Pulmonary artery endothelial cell (primary cell): ENCODE measurements around the gene KCTD14. TPM values are rescaled to one million over a fixed set of nuclear protein-coding genes. Genes with fewer than 3 reads are reported as not detected.
"Not testable (repeated sequence)": the region's sequence is repeated elsewhere in the genome, so short reads cannot be mapped to it uniquely, and the experiment has no call there.

Source experiments
- DNase-seq: peaks from one replicate; pipeline ENCODE4 v3.0.0-alpha.2; 2011; ENCODE audit warnings: low read depth, low spot score
- total RNA-seq: library from RNA; depleted of rRNA; stranded (reverse); fragments of >200 nt; gene quantifications from 2 replicates; pipeline ENCODE4 v1.2.3, GENCODE V29; 2014

The KCTD14 gene
- total RNA-seq, 1 donor from 2014 or later, result 0.20 TPM

- no peak for DNase-seq
Measured at GRCh38 chr11:78023426-78023825, 350 bp upstream of the KCTD14 start.

- no peak for DNase-seq
Measured at GRCh38 chr11:78021611-78022010, 1.5 kb downstream of the KCTD14 start.

- DNase-seq, result no peak
Measured at GRCh38 chr11:78020246-78020645, 2.8 kb downstream of the KCTD14 start.

- no peak for DNase-seq
Measured at GRCh38 chr11:78019808-78020207, 3.3 kb downstream of the KCTD14 start.

GRCh38 chr11:78015878-78016277 lies 7.2 kb downstream of the KCTD14 start:
- no peak for DNase-seq

- DNase-seq, result not testable (repeated sequence)
Measured at GRCh38 chr11:78014937-78015520, 8.0 kb downstream of the KCTD14 start.

GRCh38 chr11:78011301-78011700 lies 11.8 kb downstream of the KCTD14 start:
- no peak for DNase-seq

- DNase-seq, result no peak
Measured at GRCh38 chr11:78010755-78011154, 12.3 kb downstream of the KCTD14 start.

- DNase-seq, result no peak
Measured at GRCh38 chr11:78010304-78010703, 12.8 kb downstream of the KCTD14 start.

- DNase-seq, result no peak
Measured at GRCh38 chr11:78009062-78009461, 14.0 kb downstream of the KCTD14 start.

GRCh38 chr11:78000193-78000592 lies 22.9 kb downstream of the KCTD14 start:
- DNase-seq, result peak; percentile 48

GRCh38 chr11:77999446-78000030 lies 23.5 kb downstream of the KCTD14 start:
- no peak for DNase-seq

GRCh38 chr11:77994434-77995362 lies 28.4 kb downstream of the KCTD14 start, which contains the start of gene INTS4:
Gene INTS4, minus strand, starts transcription at chr11:77994668. Its CDS starts 25 bp downstream, at chr11:77994643.
- peak; percentile 100 for DNase-seq

GRCh38 chr11:77993902-77994301 lies 29.2 kb downstream of the KCTD14 start:
- no peak for DNase-seq

GRCh38 chr11:77990981-77991380 lies 32.1 kb downstream of the KCTD14 start:
- DNase-seq, result no peak

- not testable (repeated sequence) for DNase-seq
Measured at GRCh38 chr11:77986456-77986855, 36.6 kb downstream of the KCTD14 start.

GRCh38 chr11:77981346-77981947 lies 41.6 kb downstream of the KCTD14 start:
- DNase-seq, result no peak

GRCh38 chr11:77968337-77968736 lies 54.7 kb downstream of the KCTD14 start:
- no peak for DNase-seq

- DNase-seq, result no peak
Measured at GRCh38 chr11:77967753-77968152, 55.3 kb downstream of the KCTD14 start.

GRCh38 chr11:77967121-77967520 lies 56.0 kb downstream of the KCTD14 start:
- DNase-seq, result no peak

GRCh38 chr11:77966338-77966737 lies 56.7 kb downstream of the KCTD14 start:
- DNase-seq, result no peak
